NCI-H2227 treated with DMSO at 0.1 percent for 48 hours (cell line): ENCODE results near the gene LRIG1.

Experiments used
- DNase-seq: peaks from one replicate; lab custom pipeline; 2025; lab: John Stamatoyannopoulos, UW

The LRIG1 gene, protein sequence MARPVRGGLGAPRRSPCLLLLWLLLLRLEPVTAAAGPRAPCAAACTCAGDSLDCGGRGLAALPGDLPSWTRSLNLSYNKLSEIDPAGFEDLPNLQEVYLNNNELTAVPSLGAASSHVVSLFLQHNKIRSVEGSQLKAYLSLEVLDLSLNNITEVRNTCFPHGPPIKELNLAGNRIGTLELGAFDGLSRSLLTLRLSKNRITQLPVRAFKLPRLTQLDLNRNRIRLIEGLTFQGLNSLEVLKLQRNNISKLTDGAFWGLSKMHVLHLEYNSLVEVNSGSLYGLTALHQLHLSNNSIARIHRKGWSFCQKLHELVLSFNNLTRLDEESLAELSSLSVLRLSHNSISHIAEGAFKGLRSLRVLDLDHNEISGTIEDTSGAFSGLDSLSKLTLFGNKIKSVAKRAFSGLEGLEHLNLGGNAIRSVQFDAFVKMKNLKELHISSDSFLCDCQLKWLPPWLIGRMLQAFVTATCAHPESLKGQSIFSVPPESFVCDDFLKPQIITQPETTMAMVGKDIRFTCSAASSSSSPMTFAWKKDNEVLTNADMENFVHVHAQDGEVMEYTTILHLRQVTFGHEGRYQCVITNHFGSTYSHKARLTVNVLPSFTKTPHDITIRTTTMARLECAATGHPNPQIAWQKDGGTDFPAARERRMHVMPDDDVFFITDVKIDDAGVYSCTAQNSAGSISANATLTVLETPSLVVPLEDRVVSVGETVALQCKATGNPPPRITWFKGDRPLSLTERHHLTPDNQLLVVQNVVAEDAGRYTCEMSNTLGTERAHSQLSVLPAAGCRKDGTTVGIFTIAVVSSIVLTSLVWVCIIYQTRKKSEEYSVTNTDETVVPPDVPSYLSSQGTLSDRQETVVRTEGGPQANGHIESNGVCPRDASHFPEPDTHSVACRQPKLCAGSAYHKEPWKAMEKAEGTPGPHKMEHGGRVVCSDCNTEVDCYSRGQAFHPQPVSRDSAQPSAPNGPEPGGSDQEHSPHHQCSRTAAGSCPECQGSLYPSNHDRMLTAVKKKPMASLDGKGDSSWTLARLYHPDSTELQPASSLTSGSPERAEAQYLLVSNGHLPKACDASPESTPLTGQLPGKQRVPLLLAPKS

DNA sequence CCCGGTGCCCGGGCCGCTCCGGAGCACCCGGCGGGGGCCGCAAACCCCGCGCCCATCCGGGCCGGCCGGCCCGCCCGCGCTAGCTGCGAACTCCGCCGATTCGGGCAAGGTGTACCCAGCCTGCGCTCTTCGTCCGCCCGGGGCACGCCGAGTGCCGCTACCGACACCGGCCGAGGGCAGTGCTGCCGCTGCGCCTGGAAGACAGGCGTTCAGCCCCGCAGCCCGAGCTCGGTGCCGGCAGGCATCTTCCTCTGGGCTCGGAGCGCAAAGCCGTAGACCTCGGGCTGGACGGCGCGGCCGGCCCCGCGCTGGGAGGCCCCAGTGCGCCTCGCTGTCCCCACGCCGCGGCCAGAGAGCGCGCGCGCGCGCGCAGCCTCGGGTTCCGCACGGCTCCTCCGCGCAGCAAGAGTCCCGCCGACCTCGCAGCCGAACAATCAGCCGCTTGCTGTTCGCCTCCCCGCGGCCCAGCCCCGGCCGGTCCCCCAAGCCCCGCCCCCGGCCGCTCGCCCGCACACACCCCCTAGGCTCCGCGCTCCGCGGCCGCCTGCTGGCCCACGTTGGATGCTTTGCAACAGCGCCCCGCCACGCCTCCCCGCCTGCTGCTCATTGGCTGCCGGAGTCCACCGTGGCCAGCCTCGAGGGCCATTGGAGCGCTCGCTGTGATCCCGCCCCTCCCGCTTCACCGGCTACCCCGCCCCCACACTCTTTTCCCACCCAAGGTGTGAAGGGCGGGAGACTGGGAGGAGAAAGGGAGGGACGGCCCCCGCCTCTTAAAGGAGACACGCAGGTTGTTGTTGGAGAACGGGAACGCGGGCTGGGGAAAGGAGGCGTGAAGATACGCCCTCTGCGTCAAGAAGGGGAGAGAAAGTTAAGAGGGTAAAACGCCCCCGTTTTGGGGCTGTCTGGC lies at the start of gene LRIG1:
Gene LRIG1 (minus strand): TSS at position 447 of the 907 bp plus-strand sequence. CDS start 615 bp downstream, outside the sequence.
- DNase-seq = peak; percentile 94

DNA sequence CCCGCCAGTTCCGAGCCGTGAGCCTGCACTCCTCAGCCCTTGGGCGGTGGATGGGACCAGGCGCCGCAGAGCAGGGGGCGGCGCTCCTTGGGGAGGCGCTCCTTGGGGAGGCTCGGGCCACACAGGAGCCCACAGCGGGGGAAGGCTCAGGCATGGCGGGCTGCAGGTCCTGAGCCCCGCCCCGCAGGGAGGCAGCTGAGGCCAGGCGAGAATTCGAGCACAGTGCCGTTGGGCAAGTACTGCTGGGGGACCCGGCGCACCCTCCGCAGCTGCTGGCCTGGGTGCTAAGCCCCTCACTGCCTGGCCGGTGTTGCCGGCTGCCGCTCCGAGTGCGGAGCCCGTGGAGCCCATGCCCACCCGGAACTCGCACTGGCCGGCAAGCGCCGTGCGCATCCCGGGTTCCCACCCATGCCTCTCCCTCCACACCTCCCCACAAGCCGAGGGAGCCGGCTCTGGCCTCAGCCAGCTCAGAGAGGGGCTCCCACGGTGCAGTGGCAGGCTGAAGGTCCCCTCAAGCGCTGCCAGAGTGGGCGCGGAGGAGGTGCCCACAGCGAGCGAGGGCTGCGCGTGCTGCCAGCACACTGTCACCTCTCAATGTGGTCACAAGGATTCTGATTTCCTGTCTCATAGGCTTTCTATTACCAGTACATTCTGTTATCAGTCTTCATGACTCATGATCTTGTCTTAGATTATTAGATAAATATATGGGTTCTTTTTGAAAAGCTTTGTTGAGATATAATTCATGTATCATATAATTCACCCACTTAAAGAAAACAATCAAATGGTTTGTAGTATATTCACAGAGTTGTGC lies 44.0 kb upstream of the LRIG1 start:
- DNase-seq = no peak

DNA sequence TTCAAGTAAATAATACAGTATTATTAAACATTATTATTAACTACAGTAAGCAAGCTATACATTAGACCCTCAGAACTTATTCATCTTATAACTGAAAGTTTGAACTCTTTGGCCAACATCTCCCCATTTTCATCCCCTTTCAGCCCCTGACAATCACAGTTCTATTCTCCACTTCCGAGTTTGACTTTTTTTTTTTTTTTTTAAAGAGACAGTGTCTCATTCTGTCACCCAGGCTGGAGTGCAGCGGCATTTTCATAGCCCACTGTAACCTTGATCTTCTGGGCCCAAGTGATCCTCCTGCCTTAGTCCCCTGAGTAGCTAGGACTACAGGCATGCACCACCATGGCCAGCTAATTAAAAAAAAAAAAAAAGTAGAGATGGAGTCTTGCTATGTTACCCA lies 41.3 kb upstream of the LRIG1 start:
- no peak for DNase-seq

DNA sequence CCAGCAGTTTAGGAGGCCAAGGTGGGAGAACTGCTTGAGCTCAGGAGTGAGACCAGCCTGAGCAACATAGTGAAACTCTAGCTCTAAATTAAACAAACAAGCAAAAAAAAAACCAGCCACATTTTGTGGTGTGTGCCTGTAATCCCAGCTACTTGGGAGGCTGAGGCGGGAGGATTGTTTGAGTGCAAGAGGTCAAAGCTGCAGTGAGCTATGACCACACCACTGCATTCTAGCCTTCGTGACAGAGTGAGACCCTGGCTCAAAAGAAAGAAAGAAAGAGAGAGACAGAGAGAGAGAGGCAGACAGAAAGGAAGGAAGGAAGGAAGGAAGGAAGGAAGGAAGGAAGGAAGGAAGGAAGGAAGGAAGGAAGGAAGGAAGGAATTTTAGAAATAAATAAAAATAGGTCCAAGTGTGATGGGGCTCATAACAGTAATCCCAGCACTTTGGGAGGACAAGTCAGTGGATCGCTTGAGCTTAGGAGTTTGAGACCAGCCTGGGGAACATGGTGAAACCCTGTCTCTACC lies 38.7 kb upstream of the LRIG1 start:
- no peak for DNase-seq

DNA sequence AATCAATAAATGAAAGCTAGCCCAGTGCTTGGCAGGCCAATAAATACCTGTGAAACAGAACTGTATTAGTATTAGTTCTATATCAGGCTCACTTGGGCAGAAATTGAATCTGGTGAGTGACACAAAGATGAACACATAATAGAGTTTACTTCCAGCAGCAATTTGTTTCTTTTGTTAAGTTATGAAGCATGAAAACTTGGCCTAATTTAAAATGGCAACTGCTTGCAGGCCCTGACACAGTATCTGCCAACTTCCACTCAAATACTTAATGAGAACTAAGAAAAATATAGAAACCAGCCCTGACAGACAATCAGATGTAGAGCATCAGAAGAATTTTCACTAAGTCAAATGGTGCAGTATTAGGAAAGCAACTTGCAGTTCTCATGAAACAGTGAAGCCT lies 37.6 kb upstream of the LRIG1 start:
- DNase-seq = no peak

DNA sequence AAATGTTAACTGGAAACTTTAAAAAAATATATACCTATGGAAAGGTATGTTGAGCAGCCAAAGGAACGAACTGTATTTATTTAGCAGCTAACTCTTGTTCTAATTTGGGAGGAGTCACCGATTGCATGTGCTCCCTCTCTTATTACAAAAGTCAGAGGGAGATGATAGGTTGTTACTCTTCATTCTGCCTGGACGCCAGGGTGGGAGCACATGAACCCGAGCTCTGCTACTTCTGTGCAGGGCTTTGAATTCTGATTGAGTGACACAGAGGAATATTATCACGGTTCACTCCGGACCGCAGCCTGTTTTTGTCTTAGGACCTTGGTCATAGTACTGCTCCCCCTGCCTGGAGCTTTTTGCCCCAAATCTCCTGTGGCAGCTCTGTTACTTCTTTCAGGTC lies 36.9 kb upstream of the LRIG1 start:
- DNase-seq = no peak

DNA sequence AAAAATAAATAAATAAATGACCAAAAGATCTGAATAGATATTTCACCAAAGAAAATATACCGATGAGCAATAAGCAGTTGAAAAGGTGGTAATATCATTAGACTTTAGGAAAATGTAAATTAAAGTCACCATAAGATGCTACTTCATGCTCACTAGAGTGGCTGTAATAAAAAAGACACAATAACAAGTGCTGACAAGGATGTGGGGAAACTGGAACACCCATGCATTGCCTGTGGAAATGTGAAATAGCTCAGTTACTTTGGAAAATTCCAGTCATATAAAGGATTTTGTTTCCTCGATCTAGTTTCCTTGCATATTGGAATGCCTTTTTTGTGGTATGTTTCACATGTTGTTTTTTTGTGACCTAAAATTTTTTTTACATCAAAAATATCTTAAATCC lies 36.0 kb upstream of the LRIG1 start:
- DNase-seq = no peak

DNA sequence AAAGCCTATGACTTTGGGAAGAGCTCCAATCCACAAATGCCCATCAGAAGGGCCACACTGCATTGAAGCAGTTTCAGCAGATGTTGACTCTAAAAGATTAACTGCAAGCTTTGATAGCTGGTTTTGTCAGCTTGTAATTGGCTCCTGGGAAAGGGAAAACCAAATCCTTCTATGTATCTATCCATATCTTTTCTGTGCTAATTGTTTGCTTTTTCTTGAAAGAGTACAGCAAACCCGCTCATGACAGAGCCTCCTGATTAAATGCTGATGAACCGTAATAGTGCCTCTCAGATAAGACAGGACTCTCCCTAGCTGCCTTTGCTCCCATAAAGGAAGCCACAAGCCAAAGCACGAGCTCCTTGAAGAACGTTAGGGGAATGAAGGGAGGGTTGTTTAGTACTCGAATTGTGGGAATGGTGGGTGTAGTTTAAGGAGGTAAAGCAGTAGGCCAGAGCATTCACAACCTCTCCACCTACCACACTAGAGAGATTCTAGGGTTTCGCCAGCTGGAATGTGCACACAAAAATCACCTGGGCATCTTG lies 33.6 kb upstream of the LRIG1 start:
- DNase-seq = no peak

DNA sequence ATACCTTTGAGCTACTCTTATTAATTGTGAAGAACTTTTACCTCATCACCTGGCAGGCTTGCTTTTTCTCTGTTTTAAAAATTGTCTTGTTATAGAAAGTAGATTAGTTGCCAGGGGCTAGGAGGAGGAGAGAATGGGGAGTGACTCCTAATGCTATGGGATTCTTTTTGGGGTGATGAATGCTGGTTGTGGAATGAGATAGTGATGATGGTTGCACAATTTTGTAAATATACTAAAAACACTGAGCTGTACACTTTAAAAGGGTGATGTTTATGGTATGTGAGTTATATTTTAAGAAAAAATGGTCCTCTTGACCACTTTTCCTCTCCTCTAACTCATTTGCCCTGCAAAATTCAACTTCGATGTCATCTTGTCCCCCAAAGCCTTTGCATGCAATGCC lies 31.8 kb upstream of the LRIG1 start:
- DNase-seq = no peak

DNA sequence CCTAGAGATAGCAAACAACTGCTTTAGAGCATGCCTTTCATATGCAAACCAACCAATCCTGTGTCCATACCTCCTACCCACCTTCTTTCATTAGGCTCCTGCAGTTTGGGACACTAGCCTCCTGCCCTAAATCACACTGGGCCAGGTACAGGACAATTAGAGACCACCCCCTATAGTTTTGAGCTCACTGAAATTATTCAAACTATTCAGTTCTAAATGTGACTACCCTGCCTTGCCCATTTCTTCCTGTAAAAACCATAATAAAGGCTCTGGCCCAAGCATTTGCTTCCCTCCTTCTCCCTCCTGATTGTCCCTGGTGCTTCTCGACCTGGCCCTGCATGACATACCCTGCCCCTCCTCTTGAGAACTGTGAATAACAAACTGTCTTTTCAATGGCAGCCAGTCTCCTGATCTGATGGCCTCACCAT lies 31.4 kb upstream of the LRIG1 start:
- DNase-seq = no peak

DNA sequence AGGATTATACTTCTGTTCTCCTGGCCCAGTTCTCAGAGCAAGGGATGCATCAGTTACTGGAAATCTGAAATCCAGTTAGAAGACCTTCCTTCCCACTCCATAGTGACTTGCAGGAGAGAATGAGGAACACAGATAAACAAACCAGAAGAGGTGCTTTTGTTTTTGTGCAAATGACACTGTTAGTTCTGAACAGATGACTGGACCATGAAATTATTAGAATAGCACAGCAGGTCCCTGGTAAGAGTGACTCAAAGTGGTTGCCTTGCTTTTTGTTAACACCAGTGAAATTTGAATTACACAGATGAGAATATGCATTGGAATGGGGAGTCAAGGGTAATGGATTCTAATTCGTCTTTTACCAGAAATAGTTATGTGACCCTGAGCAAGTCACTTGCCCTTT lies 30.4 kb upstream of the LRIG1 start:
- DNase-seq = no peak

DNA sequence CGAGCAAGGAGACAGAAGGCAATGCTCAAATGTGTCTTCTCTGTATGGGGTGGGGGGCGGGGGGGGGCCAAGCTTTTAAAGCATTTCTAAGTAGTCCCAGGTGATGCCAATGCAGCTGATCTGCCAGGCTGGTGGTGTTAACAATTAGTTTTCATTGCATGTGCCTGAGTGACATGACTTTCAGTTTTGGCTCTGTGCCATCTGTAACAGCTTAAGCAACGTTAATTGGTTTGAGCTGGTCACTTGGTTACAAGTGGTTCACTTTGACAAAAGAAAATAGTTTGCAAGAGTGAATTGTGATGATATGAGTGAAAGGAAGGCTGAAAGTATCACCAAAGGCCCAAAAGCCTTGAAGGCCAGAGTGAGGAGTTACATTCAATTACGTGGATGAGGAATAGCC lies 26.4 kb upstream of the LRIG1 start:
- no peak for DNase-seq

DNA sequence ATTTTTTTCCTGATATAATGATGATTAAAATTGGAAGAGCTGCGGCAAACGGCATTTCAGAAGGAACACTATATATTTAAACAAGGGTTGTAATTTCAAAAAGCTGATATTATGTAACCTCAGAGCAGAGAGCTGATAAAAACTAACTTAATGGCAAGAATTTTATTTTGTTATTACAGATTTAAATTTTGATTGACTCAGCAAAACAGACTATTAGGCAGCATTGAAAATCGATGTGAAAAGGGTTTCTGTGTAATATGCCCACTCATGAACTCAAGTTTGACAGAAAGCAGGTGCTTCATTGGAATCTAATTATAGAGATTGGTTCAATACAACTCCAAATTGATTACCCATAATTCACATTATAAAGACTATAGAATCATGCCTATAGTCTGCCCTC lies 24.9 kb upstream of the LRIG1 start:
- no peak for DNase-seq

DNA sequence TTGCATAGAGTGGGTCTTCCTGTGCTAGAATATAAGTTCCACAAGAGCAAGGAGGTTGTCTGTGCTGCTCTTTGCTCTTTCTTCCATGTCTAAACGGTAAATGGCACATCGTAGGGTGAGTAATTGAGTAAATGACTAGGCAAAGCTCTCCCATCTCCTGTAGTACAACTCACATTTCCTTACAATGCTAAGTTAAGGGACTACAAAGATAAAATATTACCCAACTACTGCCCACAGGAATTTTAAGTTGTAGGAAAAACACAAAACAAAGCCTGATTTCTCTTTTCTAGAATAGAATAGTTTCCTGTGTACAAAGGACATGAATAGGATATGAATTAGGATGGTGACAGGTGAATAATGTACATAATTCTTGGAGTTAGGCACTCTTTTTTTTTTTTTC lies 19.9 kb upstream of the LRIG1 start:
- DNase-seq = no peak

DNA sequence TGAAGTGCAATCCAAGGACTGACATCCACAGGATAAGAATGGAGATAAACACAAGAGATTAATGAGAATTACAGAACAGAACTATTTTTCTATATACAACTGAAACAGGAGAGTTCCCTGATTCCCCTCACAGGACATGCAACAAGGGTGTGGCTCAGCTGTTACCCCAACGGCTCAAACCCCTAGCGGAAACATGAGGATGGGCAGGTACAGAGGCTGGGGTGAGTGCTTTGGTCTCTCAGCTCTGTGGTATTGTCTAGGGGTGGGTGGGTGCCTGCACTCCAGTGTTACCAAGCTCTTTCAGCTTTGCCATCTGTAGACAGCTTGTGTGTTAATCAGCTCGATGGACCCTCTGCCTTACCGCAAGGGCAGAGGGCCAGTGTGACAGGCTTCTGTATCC lies 17.8 kb upstream of the LRIG1 start:
- no peak for DNase-seq

DNA sequence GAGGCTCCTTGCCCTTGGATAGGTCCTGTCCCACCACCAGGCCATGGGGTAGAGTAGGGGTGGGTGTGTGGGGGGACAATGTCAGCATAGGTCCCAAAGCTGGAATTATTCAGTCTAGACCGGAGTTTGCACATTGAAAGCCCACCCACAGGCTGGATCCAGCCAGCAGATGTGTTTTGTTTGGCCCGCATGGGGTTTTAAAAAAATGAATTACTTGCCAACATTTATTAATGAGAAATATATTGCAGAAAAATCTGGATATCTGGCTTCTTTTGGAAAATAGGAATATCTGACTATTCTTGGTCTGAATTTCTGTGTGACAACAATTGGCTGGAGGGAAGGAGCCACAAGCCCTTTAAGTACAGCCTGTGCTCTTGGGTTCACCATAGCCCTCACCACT lies 17.3 kb upstream of the LRIG1 start:
- DNase-seq = no peak

DNA sequence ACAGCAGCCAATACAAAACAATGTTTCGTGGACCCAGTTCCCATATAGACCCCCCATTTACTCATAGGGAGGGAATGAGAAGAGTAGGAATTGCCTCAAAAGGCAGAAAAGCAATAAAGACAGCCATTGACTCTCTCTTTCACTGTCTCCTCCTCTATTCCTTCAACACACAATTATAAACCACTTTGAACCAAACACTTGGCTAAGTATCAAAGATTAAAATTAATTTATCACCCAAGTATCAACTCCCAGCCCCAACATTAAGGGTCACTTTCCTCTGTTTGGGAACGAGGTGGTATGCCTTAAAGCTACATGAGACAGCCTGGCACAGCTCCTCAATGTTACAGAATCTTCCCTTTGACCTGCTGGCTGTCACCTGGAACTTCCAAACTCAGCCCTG lies 16.4 kb upstream of the LRIG1 start:
- no peak for DNase-seq

DNA sequence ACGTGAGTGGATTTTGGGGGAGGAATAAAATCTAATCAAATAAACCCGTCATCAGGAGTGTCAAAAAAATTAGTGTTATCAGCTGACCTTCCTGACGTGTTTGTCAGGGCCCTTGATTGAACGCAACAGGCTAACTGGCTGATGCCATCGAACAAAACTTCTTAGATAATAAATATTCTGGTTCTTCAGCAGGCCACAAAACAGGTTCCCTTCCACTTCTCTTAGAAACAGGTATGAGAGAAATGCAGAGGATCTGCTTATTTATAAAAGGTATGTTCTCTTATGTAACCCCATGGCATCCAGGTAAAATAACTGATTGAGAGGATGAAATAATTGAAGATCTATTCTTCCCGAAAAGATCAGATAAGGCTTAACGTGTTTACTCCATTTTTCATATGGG lies 7.6 kb upstream of the LRIG1 start:
- DNase-seq = no peak

DNA sequence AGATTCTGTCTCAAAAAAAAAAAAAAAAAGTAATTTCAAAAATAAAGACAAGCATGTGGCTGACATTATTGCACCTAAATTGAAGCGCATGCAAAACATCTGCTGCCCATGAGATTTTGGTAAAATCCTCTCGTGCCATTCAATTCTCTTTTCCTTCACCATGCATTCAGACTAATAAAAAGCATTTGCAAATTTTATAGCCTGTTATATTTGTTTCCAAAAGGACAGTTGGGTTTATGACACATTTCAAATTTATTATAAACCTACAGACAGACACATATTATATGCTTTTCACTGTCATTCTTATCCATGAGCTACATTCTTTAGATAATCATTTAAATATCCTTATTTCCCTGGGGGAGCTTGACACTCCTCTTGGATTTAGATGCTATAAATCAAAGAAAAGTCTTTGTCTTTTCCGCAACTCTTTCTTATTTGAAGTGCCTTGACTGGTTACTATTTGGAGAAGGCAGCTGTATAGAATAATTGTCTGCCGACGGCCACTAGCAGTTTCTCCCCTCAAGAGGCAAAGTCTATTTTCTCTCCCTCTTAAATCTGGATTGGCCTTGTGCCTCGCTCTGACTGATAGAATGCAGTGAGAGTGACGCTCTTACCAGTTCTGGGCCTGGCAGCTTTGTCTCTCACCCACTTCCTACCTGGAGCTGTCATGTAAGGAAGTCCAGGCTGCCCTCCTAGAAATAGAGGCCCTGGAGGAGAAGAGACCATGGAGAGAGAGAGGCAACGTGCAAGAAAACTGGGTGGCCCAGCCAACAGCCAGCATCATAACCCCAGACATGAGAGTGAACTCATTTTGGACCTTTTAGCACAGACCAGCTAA lies 6.8 kb upstream of the LRIG1 start:
- no peak for DNase-seq
